ENCODE results near the gene BMERB1.

Gene BMERB1

GRCh38 chr16:15486661-15487060, 52.3 kb downstream of the BMERB1 start:
- no peak overlapping the region for H3K4me3 ChIP-seq (ENCODE audit: low read depth, low read length)
- POLR2A ChIA-PET, result no interaction called here
- CTCF ChIA-PET, result no interaction called here
- DNase-seq (ENCODE audit: low read depth, low spot score), result no peak
- TF ChIP-seq CTCF (IDR thresholded peaks at IDR 0.05; ENCODE audit: insufficient read depth, low read length, missing control alignments), result no peak

- no peak for TF ChIP-seq CTCF (IDR thresholded peaks at IDR 0.05; ENCODE audit: insufficient read depth, low read length, missing control alignments)
- ChIA-PET CTCF (no interaction called here), POLR2A (no interaction called here)
- no peak overlapping the region for H3K4me3 ChIP-seq (ENCODE audit: low read depth, low read length)
- DNase-seq (ENCODE audit: low read depth, low spot score), result no peak
These were observed 53.2 kb downstream of the BMERB1 start for GRCh38 chr16:15487336-15488284.

- H3K4me3 ChIP-seq (ENCODE audit: low read depth, low read length), result no peak overlapping the region
- TF ChIP-seq CTCF (IDR thresholded peaks at IDR 0.05; ENCODE audit: insufficient read depth, low read length, missing control alignments), result no peak
- DNase-seq (ENCODE audit: low read depth, low spot score), result no peak
- ChIA-PET POLR2A (interaction anchor here (0.6 to 1.0 kb wide), 4 partner anchors 10 to 159 kb away, joined by 3 to 8 read pairs (median 4); no protein-coding TSS in a partner anchor), CTCF (interaction anchor here (1.3 kb wide), 1 partner anchor 61 kb away, joined by 3 read pairs; no protein-coding TSS in a partner anchor)
These were observed 54.6 kb downstream of the BMERB1 start for GRCh38 chr16:15489016-15489415.

GRCh38 chr16:15490123-15490711, 55.8 kb downstream of the BMERB1 start:
- no peak for TF ChIP-seq CTCF (IDR thresholded peaks at IDR 0.05; ENCODE audit: insufficient read depth, low read length, missing control alignments)
- ChIA-PET CTCF (interaction anchor here (1.3 kb wide), 1 partner anchor 63 kb away, joined by 3 read pairs; no protein-coding TSS in a partner anchor), POLR2A (interaction anchor here (1.0 kb wide), 1 partner anchor 9 kb away, joined by 8 read pairs; no protein-coding TSS in a partner anchor)
- DNase-seq (ENCODE audit: low read depth, low spot score), result no peak
- no peak overlapping the region for H3K4me3 ChIP-seq (ENCODE audit: low read depth, low read length)

GRCh38 chr16:15491411-15491810, 57.0 kb downstream of the BMERB1 start:
- ChIA-PET CTCF (interaction anchor here (1.0 kb wide), 1 partner anchor 12 kb away, joined by 3 read pairs; no protein-coding TSS in a partner anchor), POLR2A (no interaction called here)
- no peak for TF ChIP-seq CTCF (IDR thresholded peaks at IDR 0.05; ENCODE audit: insufficient read depth, low read length, missing control alignments)
- no peak for DNase-seq (ENCODE audit: low read depth, low spot score)
- no peak overlapping the region for H3K4me3 ChIP-seq (ENCODE audit: low read depth, low read length)
